ENCODE data around the gene IQCH. TPM values are rescaled to one million over a fixed set of nuclear protein-coding genes. Genes with fewer than 3 reads are reported as not detected.

The IQCH gene
- polyA plus RNA-seq, 3 donors, result 0.03 TPM; not detected in 2

DNA sequence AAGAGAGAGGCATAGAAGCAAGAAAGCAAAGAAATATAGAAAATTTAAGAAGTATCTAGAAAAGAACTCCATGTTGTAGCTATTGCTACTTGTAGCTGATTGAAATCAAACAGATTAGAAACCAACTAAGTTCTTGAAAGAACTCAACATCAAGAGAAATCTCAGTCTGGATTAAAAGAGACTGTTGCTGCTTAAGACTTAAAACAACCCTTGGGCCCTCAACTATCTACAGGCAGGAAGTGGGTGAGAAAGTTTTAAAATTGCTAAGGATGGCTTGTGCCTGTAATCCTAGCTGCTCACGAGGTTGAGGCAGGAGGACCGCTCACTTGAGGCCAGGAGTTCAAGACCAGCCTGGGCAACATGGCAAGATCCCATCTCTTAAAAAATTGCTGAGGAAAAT, 227.1 kb downstream of the IQCH start:
- Histone ChIP-seq H3K27me3 (ENCODE audit: control insufficient read depth in 2 of 2, insufficient read depth in 2 of 2, low read length in 2 of 2) (no peaks in the 10 kb centered on the region), H4K20me1 (ENCODE audit: insufficient read depth, low read length) (no peaks in the 10 kb centered on the region), H3K9ac (ENCODE audit: insufficient read depth, low read length, poor library complexity, severe bottlenecking) (no peak overlapping the region), H3K36me3 (replicated peaks in 1 of 2; ENCODE audit: control insufficient read depth in 1 of 2, insufficient read depth in 2 of 2, low read length in 2 of 2) (no peaks in the 10 kb centered on the region), H2AFZ (ENCODE audit: insufficient read depth, low read depth, low read length, poor library complexity, severe bottlenecking) (no peak overlapping the region), H3K4me3 (replicated peaks in 1 of 3; ENCODE audit: low read depth in 2 of 3, low read length in 3 of 3) (no peak overlapping the region), H3K27ac (ENCODE audit: low read depth in 1 of 2, low read length in 2 of 2) (no peak overlapping the region), H3K4me1 (ENCODE audit: control insufficient read depth in 1 of 2, insufficient read depth in 2 of 2, low read length in 2 of 2) (no peaks in the 10 kb centered on the region), H3K79me2 (ENCODE audit: insufficient read depth, low read length) (no peaks in the 10 kb centered on the region), H3K9me3 (replicated peaks in 1 of 2; ENCODE audit: control insufficient read depth in 1 of 2, insufficient read depth in 1 of 2, low read length in 2 of 2) (peaks cover 0 to 3% of the 10 kb centered on the region in 2 donors), H3K4me2 (replicated peaks; ENCODE audit: extremely low read depth, low read length, poor library complexity, severe bottlenecking) (no peak overlapping the region)
- H3K4me1 Mint-ChIP-seq, result peaks cover 8% of the 10 kb centered on the region
- peaks cover 0 to 3% (median 2%) of the 10 kb centered on the region in 3 donors for H3K27me3 Mint-ChIP-seq (ENCODE audit: low read depth in 3 of 3)
- peaks cover 0 to 15% (median 7%) of the 10 kb centered on the region in 7 donors for H3K9me3 Mint-ChIP-seq
- peaks cover 0 to 3% of the 10 kb centered on the region in 2 donors for H3K36me3 Mint-ChIP-seq
- intact Hi-C loops (cut with micrococcal nuclease), result no loop called here
- H3K4me3 Mint-ChIP-seq, result no peak overlapping the region
- TF ChIP-seq, protein P1, sequence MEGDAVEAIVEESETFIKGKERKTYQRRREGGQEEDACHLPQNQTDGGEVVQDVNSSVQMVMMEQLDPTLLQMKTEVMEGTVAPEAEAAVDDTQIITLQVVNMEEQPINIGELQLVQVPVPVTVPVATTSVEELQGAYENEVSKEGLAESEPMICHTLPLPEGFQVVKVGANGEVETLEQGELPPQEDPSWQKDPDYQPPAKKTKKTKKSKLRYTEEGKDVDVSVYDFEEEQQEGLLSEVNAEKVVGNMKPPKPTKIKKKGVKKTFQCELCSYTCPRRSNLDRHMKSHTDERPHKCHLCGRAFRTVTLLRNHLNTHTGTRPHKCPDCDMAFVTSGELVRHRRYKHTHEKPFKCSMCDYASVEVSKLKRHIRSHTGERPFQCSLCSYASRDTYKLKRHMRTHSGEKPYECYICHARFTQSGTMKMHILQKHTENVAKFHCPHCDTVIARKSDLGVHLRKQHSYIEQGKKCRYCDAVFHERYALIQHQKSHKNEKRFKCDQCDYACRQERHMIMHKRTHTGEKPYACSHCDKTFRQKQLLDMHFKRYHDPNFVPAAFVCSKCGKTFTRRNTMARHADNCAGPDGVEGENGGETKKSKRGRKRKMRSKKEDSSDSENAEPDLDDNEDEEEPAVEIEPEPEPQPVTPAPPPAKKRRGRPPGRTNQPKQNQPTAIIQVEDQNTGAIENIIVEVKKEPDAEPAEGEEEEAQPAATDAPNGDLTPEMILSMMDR (IDR thresholded peaks at IDR 0.05), result no peak
- no CpG with 5 or more reads among the region's 2 CpGs for WGBS (ENCODE audit: insufficient coverage)
- no peak overlapping the region for H3K27ac Mint-ChIP-seq
- DNase-seq, result no peak

DNA sequence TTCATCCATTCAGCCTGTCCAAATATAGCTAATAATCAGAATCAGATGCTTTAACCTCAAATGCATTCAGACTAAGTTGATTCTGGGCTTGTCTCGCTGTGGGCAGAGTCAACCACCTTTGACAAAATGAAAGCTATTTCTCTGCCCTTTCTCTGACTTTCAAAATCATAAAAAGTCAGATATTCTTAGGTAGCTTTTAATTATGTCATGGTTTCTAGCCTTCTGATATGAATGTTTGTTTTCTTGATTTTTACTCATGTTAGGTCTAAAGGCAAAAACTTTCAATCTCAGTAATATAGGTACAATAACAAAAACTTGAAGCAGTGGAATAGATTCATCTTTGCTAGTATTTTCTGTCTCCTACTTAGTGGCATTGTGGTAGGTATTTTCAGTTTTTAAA, 241.0 kb downstream of the IQCH start:
- Histone ChIP-seq H3K79me2 (ENCODE audit: insufficient read depth, low read length) (no peaks in the 10 kb centered on the region), H3K4me1 (ENCODE audit: control insufficient read depth in 1 of 2, insufficient read depth in 2 of 2, low read length in 2 of 2) (no peaks in the 10 kb centered on the region), H3K4me3 (replicated peaks in 1 of 3; ENCODE audit: low read depth in 2 of 3, low read length in 3 of 3) (no peak overlapping the region), H3K4me2 (replicated peaks; ENCODE audit: extremely low read depth, low read length, poor library complexity, severe bottlenecking) (no peak overlapping the region), H3K9me3 (replicated peaks in 1 of 2; ENCODE audit: control insufficient read depth in 1 of 2, insufficient read depth in 1 of 2, low read length in 2 of 2) (no peaks in the 10 kb centered on the region), H3K27me3 (ENCODE audit: control insufficient read depth in 2 of 2, insufficient read depth in 2 of 2, low read length in 2 of 2) (no peaks in the 10 kb centered on the region), H2AFZ (ENCODE audit: insufficient read depth, low read depth, low read length, poor library complexity, severe bottlenecking) (no peak overlapping the region), H3K9ac (ENCODE audit: insufficient read depth, low read length, poor library complexity, severe bottlenecking) (no peak overlapping the region), H3K36me3 (replicated peaks in 1 of 2; ENCODE audit: control insufficient read depth in 1 of 2, insufficient read depth in 2 of 2, low read length in 2 of 2) (no peaks in the 10 kb centered on the region), H4K20me1 (ENCODE audit: insufficient read depth, low read length) (no peaks in the 10 kb centered on the region), H3K27ac (ENCODE audit: low read depth in 1 of 2, low read length in 2 of 2) (no peak overlapping the region)
- H3K27ac Mint-ChIP-seq, result no peak overlapping the region
- peaks cover 0 to 3% (median 1%) of the 10 kb centered on the region in 3 donors for H3K27me3 Mint-ChIP-seq (ENCODE audit: low read depth in 3 of 3)
- peaks cover 0 to 1% (median 0%) of the 10 kb centered on the region in 7 donors for H3K9me3 Mint-ChIP-seq
- no CpG with 5 or more reads among the region's 1 CpG for WGBS (ENCODE audit: insufficient coverage)
- intact Hi-C loops (cut with micrococcal nuclease), result no loop called here
- TF ChIP-seq, protein P1 (IDR thresholded peaks at IDR 0.05), result no peak
- peaks cover 1% of the 10 kb centered on the region for H3K4me1 Mint-ChIP-seq
- no peak overlapping the region for H3K4me3 Mint-ChIP-seq
- no peak for DNase-seq
- H3K36me3 Mint-ChIP-seq, result no peaks in the 10 kb centered on the region
